OCI-LY3 (cell line): ENCODE measurements around the gene STK17A.

ENCODE experiments used
- EZH2phosphoT487 ChIP-seq: fragments of 200-600 bp; shearing (Covaris generic); IDR thresholded peaks from 2 replicates; pipeline ENCODE4 v1.6.1; 2018; ENCODE audit warnings: antibody characterized with exemption, mixed run types, low read depth
- TF ChIP-seq, protein P1 (sequence below): fragments of 200-600, 300-600 bp; sonication (generic); IDR thresholded peaks from 2 replicates; pipeline ENCODE4 v1.5.1; 2014; ENCODE audit warnings: antibody characterized with exemption, low read length, low read depth

DNA sequence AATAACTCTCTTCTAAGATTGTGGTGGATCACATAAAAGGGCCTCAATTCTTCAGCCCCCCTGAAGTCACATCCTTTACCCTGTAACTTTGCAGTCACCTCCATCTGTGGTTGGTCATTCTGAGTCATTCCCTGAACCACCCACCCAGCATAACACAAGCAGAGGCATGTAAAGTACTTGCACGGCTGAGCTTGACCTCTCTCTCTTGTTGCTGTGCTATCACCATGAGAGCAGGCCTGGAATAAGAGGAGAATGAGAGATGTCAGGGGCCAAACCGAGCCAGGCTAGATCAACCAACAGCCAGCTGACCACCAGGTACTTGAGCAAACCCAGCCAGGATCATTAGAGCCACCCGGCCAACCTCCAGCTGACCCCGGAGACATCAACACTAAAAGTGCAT lies 13.5 kb upstream of the STK17A start:
- TF ChIP-seq, protein P1, sequence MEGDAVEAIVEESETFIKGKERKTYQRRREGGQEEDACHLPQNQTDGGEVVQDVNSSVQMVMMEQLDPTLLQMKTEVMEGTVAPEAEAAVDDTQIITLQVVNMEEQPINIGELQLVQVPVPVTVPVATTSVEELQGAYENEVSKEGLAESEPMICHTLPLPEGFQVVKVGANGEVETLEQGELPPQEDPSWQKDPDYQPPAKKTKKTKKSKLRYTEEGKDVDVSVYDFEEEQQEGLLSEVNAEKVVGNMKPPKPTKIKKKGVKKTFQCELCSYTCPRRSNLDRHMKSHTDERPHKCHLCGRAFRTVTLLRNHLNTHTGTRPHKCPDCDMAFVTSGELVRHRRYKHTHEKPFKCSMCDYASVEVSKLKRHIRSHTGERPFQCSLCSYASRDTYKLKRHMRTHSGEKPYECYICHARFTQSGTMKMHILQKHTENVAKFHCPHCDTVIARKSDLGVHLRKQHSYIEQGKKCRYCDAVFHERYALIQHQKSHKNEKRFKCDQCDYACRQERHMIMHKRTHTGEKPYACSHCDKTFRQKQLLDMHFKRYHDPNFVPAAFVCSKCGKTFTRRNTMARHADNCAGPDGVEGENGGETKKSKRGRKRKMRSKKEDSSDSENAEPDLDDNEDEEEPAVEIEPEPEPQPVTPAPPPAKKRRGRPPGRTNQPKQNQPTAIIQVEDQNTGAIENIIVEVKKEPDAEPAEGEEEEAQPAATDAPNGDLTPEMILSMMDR: no peak
- no peak for TF ChIP-seq EZH2phosphoT487
